IMR-90 (cell line): ENCODE results near the gene PRKCB.

Experiments
- BHLHE40 ChIP-seq: fragments of 150-350 bp; IDR thresholded peaks from 2 replicates; pipeline ENCODE4 v1.6.1; 2016; ENCODE audit warnings: mild to moderate bottlenecking, low read depth, low read length
- CEBPB ChIP-seq: IDR thresholded peaks from 2 replicates; pipeline ENCODE4 v1.6.1; 2012; ENCODE audit warnings: low read depth, low read length, improper control_type of control experiment
- CHD1 ChIP-seq: IDR thresholded peaks from 2 replicates; pipeline ENCODE4 v1.6.1; 2012; ENCODE audit warnings: low read depth, low read length, improper control_type of control experiment
- MAFK ChIP-seq: IDR thresholded peaks from 2 replicates; pipeline ENCODE4 v1.6.1; 2012; ENCODE audit warnings: low read depth, low read length, improper control_type of control experiment
- MAZ ChIP-seq: IDR thresholded peaks from 2 replicates; pipeline ENCODE4 v1.6.1; 2012; ENCODE audit warnings: low read depth, mild to moderate bottlenecking, low read length, improper control_type of control experiment, moderate library complexity, borderline replicate concordance
- POLR2A ChIP-seq: IDR thresholded peaks from 2 replicates; pipeline ENCODE4 v1.6.1; 2012; ENCODE audit warnings: mild to moderate bottlenecking, low read depth, low read length
- RAD21 ChIP-seq: IDR thresholded peaks from 2 replicates; pipeline ENCODE4 v1.6.1; 2012; ENCODE audit warnings: low read length, improper control_type of control experiment
- RFX5 ChIP-seq: IDR thresholded peaks from 2 replicates; pipeline ENCODE4 v1.8.0; 2012; ENCODE audit warnings: low read depth, mild to moderate bottlenecking, low read length, moderate library complexity
- TF ChIP-seq, protein P1 (sequence below): conservative IDR thresholded peaks from 2 replicates; pipeline ENCODE4 v1.5.1; 2012; ENCODE audit warnings: mild to moderate bottlenecking, low read depth, low read length, improper control_type of control experiment
- TF ChIP-seq, protein P2 (sequence below): fragments of 150-350 bp; IDR thresholded peaks from 2 replicates; pipeline ENCODE4 v1.6.1; 2017; ENCODE audit warnings: mild to moderate bottlenecking, antibody characterized with exemption, low read length, low read depth
- TF ChIP-seq, protein P3 (sequence below): fragments of 150-350 bp; IDR thresholded peaks from 2 replicates; pipeline ENCODE4 v1.6.1; 2016; ENCODE audit warnings: low read depth, mild to moderate bottlenecking, low read length, moderate library complexity, borderline replicate concordance

- TF ChIP-seq, protein P1, sequence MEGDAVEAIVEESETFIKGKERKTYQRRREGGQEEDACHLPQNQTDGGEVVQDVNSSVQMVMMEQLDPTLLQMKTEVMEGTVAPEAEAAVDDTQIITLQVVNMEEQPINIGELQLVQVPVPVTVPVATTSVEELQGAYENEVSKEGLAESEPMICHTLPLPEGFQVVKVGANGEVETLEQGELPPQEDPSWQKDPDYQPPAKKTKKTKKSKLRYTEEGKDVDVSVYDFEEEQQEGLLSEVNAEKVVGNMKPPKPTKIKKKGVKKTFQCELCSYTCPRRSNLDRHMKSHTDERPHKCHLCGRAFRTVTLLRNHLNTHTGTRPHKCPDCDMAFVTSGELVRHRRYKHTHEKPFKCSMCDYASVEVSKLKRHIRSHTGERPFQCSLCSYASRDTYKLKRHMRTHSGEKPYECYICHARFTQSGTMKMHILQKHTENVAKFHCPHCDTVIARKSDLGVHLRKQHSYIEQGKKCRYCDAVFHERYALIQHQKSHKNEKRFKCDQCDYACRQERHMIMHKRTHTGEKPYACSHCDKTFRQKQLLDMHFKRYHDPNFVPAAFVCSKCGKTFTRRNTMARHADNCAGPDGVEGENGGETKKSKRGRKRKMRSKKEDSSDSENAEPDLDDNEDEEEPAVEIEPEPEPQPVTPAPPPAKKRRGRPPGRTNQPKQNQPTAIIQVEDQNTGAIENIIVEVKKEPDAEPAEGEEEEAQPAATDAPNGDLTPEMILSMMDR = no peak
- TF ChIP-seq MAZ (no peak), POLR2A (no peak), MAFK (no peak), BHLHE40 (no peak), RAD21 (no peak), RFX5 (no peak), CHD1 (no peak), CEBPB (no peak)
- TF ChIP-seq, protein P2, sequence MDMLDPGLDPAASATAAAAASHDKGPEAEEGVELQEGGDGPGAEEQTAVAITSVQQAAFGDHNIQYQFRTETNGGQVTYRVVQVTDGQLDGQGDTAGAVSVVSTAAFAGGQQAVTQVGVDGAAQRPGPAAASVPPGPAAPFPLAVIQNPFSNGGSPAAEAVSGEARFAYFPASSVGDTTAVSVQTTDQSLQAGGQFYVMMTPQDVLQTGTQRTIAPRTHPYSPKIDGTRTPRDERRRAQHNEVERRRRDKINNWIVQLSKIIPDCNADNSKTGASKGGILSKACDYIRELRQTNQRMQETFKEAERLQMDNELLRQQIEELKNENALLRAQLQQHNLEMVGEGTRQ = no peak
- TF ChIP-seq, protein P3, sequence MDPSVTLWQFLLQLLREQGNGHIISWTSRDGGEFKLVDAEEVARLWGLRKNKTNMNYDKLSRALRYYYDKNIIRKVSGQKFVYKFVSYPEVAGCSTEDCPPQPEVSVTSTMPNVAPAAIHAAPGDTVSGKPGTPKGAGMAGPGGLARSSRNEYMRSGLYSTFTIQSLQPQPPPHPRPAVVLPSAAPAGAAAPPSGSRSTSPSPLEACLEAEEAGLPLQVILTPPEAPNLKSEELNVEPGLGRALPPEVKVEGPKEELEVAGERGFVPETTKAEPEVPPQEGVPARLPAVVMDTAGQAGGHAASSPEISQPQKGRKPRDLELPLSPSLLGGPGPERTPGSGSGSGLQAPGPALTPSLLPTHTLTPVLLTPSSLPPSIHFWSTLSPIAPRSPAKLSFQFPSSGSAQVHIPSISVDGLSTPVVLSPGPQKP = no peak
Observed at GRCh38 chr16:24094660-24095059, 258.9 kb downstream of the PRKCB start.
